HG03520 (cell line): Measurements from ENCODE around the gene HSP90AB1.

Experiments
- ATAC-seq: cut with Tn5 transposase; IDR thresholded peaks from one replicate; pipeline ENCODE4 v1.9.1; 2021; ENCODE audit warnings: mild to moderate bottlenecking, moderate library complexity; ENCODE audit not compliant: unreplicated experiment

Gene HSP90AB1

DNA sequence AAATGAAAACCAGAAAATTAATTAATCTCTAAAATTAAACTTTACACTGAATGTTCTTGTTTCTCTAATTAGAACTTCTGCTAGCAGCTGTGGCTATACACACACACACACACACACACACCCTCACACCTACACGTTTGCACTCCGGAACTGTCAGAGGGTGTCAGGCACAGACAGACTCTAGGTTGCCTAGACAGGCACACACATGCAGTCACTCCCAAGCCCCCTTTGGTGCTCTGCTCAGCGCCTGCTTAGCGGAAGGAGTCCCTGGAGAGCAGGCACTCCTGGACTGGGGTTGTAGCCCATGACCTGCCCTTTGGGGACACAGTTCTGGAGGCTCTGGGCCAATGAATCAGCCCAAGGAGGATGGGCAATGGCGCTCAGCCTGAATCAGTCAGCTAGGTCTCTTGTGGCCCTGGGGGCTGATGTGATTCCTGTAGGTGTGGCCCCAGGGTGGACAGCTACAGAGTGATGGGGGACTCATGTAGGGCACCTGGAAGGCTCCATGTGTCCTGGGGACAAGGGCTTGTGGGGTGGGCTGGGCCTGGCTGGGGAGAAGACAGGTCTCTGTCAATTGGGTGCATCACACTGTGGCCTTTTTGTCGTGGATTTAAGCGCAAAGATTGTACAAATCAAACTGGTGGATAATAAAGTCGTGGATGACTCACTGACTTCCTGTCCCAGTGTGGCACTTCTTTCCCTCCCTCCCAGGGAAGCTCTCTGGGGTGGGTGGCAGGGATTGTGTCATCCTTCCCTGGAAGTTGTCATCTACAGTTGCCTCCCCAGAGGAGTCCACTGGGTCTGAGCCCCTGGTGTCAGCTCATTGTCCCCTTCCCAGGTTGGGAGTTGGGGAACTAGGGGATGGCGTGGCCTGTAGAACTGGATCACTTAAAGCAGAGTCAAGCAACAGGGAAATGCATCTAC lies 32.1 kb downstream of the HSP90AB1 start:
- ATAC-seq, result no peak

DNA sequence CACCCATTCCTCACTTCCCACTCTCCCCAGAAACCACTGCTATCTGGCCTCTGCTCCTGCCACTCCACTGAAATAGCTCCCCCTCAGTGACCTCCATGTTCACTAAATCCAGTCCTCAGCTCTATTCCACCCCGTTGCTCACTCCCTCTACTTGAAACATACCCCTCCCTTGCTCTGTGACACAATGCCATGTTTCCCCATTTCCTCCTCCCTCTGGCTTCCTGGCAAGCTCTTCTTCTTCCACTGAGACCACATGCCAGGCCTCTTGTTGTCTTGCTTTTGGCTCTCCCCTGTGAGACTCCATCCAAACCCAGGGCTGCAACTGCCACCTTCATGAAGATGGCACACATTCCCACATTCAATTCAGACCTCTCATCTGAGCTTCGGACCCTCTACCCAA lies 37.2 kb downstream of the HSP90AB1 start:
- ATAC-seq, result no peak

DNA sequence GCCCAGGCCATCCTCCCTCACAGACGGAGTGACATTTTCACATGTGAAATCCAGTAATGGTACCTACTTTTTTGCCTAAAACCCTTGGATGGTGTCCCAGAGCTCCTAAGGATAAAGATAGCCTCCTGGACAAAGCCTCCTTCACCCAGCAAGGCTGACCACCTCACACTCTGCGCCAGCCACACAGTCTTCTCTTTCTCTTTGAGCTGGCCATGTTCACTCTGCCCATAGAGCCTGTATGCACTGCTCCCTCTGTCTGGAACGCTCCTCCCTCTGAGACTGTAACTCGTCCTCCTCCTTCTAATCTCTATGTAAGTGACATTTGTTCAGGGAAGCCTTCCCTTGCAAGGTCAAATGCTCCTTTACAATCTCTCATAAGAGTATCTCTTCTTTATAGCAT lies 38.0 kb downstream of the HSP90AB1 start:
- no peak for ATAC-seq

DNA sequence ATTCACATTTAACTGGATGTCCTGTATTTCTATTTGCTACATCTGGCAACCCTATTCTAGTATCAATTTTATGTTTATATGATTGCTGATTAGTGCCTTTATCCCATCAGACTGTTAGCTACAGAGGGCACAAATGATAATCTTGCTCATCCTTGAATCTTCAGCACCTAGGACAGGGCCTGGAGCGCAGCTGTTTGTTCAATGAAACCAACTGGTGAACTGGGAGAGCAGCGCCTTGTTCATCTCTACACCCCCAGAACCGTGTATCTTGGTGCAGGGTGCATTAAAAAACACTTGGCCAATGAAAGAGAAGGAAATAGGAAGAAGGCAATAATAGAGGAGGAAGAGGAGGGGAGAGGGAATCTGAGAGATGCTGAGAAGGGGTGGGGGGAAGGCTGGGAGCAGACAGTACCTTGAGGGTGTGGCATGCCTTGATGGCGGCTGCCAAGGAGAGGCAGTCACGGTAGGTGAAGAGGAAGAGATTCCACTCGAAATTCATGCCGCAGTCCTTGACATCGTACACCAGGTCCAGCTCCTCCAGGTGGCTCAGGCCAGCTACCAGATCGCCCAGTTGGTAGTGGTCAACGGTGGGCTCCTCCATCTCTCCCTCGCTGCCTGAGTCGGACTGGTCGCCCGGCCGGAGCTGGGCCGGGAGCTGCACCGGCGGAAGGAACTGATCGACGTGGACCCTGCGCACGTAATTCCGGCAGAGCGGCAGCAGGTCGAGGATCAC lies 38.8 kb downstream of the HSP90AB1 start:
- no peak for ATAC-seq

DNA sequence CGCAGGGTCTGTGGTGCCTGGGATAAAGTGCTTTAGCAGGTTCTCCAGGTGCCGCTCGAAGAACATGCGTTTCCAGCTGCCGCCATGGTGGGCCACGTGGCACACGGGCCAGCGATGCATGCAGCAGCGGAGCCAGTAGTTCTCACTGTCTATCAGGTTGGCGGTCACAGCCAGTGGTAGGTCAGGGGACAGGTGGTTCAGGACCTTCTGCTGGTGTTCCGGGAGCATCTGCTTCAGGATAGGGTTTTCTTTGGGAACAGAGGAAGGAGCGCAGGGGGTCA lies 39.3 kb downstream of the HSP90AB1 start:
- no peak for ATAC-seq

DNA sequence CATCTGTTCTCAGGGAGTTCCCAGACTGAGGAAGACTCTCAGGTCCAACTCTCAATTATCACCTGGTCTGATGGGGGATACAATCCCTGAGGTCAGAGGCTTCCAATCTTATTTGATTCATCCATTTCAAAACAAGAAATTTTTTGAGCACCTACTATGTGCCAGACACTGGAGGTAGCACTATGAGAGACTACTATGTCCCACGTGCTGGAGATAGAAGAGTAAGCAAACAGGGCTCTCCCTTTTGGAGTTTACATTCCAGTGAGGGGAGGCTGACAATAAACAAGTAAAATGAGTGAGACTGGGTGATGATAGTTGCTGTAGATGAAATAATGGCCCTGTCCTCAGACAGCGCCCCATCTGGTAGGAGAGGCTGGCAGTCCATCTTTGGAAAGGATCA lies 39.8 kb downstream of the HSP90AB1 start:
- no peak for ATAC-seq

DNA sequence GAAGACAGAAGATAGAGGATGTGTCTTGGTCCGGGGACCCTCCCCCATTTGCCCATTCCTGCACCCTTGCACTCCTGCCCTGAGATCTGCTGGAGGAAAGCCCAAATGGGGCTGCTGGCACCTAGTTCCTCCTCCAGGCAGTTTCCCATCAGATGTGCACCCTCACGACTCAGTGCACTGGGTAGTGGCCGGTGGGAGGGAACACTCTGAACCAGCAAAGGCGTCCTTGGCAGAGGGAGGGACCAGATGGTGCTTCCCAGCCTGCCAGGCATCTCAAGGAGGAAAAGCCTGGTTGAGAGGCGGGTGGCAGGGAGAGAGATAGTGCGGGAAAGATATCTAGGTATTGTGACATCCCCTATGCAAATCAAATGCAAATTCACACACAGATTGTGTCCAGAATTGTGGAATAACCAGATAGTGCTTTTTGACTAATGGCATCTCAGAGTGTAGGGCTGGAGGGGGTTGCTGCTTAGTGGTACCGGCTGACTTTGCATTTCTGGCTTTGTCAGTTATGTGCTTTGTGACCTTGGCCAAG lies 42.9 kb downstream of the HSP90AB1 start:
- no peak for ATAC-seq

DNA sequence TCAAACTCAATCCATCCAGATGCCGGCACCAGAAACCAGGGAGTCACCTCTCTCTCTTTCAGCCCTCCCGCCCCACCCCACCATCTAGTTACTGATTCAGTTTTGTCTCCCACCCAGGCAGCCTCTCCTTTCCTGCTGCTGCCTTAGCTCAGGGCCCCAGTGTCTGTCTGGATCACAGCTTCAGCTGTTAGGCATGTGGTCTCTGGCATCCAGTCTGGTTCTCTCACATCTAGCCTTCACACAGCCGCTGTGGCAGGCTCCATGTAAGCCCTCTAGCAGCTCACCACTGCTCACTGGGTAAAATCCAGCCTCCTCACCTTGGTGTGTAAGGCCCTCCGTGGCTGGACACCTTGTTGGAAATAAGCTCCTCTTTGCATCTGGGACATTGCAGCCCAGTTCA lies 44.9 kb downstream of the HSP90AB1 start:
- ATAC-seq, result no peak

DNA sequence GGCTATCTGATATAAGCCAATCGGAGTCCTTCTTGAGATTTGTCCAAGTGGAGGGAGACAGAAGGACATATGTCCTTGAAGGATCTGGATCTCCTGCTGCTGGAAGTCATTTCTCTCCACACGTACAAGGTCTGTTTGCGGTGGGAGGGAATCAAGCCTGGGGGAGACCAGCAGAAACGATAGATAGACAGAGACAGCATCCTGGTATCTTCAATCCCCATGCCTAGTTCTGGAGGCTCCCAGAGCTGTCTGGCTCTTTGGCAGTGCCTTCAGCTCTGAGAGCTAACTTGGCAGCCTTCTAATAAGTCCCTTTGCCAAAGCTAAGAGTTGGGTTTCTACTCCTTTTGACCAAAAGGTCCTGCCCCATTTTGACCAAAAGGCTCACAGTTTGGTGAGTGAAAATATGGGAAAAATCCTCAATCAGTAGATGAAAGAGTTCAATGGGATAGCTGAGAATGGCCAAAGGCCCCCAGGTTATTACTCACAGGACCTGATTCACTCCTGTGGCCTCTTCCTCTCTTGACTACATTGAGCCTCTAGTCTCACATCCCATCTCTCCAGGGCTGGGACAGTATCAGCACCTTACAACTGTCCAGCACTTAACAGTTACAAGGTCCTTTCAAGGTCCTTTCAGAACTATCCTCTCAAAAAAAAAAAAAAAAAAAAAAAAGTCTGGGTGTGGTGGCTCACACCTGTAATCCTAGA lies 45.9 kb downstream of the HSP90AB1 start:
- ATAC-seq, result no peak

DNA sequence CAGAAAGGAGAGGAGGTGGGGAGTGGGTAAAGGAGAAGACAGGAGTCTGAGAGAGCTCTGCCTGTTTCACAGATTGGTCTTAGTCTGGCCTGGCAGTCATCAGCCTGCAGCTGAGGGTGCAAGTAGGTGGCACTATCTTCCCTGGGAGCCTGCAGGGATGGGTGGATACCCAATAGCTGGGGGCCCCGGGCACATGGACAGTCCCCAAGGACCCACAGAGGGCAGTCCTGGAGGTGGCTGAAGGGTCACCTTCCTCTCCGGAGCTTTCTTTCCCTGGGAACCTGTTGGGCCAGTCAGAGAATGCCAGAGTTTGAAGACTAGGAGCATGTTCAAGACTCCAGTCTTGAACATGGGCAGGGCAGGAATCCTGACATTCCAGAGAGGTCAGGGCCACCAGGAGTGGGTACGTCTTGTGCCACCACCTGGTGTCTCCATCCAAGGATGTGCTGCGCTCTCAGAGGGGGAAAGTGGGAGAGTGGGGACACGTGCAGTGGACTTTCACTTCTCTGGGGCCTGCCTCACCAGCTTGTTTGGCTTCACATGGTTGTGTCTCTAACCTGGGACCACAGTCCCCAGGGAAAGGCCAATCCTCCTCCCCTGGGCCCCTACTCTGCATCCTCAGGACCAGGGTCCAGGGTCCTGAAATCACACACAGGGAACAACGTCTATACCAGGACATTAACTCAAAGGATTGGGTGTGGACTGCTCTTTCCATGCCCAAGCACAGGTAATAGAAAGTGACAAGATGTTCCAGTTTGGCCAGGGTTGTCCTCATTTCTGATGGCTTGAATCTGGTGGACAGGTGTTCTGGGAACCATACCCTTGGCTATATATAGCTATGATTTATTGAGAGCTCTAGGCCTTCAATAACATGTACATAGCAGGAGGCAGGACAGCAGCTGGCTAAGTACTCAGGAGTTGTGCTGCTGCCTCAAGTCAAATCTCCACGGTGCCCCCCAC lies 48.2 kb downstream of the HSP90AB1 start:
- ATAC-seq, result no peak

DNA sequence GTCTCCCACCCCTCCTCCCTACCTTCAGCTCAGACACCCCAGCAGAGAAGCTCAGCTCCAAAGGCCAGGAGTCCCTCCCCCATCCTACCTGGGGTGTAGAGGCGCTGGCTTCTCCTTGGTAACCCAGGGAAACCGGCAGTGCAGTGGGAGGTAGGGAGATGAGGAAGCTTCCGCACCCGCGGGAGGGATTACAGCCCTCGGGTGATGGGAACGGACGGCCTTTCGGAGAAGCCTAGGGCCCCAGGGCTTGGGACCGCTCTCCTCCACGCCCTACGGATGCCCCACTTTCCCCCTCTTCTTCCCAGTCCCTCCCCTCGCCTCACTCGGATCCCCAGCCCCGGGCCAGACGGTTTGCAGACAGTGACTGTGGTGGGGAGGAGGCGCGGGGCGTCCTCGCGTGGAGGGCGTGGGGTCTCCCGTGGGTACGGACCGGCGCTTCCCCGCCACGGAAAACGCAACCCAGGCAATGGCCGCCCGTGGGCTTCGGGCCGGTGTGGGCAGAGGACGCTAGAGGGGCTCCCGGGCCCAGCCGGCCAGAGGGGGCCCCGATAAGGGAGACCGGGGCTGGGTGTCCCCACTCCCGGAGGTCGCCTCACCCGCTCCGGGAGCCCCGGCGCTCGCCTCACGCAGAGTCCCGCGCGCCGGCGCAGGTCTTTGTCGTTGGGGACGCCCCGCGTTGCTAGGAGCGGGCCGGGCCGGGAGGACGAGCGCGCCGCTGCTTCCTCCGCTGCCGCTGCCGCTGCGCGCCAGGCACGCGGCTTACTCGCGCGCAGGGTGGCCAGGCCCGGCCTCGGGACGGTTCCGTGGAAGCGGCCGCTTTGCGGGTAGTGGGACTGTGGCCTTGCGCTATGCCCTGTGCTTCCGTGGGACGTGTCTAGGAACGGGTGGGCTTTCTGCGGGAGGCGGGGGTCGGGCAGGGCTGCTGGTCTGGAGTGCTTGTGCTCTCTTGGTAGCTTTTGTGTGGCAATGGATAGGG lies 50.5 kb downstream of the HSP90AB1 start:
- no peak for ATAC-seq

DNA sequence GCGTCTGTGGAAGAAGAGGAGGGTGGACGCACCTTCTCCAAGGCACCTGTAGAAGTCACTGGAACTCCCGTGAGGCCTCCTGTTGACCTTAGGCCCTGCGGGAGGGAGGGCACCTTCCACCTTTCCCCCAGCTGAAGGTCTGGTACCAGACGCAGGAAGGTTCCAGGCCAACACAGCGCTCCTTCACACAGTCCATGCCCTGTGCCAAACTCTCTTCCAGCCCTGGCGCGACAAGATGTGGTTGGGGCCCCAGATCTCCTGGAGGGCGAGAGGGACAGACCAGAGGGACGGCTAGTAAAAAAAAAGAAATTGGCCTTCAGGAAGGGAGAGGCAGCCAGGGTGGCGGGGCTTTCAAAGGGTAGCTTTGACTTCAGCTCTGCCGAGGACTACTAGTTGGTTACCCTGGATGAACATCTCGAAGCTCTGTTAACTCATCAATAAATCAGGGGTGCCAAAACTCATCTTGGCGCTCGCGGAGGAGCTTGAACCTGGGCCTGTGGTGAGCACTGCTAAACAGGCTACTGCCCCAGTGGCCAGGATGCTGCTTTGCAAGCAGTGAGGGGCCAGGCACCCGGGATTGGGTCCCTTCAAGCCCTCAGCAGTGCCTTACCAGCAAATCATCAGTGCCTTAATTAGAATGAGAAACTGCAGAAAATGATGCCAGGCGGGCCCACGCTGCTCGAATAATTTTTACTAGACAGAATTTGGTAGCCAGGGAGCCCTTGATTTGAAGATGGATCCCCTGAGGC lies 51.3 kb downstream of the HSP90AB1 start:
- ATAC-seq, result no peak

DNA sequence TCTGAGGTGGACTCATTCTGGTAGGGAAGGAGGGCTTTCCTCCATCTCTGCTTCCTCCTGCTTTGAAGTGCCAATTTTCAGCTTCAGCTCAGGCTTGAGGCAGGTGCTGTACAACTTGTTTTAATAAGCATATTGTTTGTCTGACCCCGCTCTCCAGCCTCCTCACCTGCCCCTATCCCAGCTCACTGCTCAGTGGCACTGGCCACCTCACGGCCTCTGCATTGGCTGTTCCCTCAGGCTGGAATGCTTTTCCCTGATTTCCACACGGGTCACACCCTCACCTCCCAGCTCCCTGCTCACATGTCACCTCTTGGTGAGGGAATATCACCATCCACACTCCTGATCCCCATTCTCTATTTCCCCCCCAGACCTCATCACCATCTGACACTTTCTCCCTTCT lies 52.0 kb downstream of the HSP90AB1 start:
- no peak for ATAC-seq

DNA sequence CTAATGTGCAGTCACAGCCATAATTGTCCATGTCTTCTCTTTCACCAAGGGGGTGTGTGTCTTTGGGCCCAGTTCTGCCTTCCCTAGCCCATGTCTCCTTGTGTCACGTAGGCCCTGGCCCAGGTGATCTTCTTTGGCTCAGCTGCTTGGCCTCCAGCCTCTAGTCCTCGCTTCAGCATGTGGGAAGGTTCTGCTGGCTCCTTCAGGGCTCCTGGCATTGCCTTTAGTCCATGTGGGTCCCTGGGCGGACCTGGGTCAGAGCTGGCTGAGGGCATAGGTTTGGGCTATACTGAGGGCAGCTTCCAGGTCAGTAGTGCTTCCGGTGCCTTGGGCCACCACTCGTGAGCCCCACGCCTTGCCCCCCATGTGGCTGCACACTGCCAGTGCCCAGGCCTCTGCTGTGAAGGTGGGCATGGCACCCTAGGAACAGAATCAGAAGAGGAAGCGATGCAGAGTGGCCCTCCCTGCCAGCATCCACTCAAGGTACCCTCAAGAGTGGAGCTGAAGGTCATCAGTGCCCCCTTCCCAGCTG lies 53.5 kb downstream of the HSP90AB1 start:
- ATAC-seq, result no peak

DNA sequence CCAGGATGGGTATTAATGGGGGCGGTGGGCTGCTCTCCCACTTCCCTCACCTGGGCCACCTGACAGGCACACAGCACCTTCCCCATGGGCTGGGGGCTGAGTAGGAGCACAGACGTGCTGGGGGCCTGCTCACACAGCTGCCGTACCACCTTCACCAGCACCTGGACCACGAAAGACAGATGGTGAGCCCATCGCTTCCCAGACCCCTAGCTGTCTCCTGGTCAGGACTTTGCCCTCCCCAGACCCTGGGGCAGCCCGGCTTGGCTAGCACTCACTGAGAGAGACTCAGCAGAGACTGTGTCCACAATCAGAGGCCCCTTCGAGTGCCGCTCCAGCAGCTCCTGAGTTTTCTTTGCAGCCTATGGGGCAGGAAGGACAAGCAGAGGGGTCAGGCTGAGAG lies 54.2 kb downstream of the HSP90AB1 start:
- ATAC-seq, result no peak

DNA sequence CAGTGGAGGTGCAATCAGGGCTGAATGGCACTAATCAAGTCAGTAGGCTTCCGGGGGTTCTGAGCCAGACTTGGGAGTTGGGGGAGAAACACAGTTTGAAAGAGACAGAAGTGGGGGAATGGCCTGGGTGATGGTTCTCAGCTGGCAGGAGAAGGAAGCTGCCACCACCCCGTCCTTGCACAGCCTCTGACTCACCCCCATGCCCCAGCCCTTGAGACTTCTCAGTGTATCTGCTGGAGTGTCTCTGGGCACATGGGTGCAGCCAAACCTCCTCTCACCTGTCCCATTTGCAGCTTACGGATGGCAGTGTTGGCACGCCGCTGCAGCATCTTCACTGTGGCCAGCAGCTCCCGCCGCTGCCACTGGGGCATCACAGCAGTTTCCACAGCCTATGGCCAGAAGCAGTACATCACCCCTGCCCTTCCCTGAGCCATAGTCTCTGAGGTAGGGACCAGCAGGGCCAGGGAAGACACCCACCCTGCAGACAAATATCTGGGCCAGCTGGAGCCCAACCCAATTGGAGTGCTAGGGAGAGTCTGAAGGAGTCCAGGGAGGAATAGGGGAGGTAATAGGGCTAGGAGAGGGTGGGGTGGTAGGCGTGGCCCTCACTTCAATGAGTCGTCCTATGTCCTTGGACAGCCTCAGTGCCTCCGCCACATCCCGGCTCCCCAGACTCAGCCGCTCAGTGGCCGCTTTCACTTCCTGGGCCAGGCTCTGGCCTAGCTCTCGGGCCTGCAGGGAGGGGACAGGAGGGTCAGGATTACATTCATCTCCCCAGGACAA lies 55.1 kb downstream of the HSP90AB1 start:
- ATAC-seq, result no peak

DNA sequence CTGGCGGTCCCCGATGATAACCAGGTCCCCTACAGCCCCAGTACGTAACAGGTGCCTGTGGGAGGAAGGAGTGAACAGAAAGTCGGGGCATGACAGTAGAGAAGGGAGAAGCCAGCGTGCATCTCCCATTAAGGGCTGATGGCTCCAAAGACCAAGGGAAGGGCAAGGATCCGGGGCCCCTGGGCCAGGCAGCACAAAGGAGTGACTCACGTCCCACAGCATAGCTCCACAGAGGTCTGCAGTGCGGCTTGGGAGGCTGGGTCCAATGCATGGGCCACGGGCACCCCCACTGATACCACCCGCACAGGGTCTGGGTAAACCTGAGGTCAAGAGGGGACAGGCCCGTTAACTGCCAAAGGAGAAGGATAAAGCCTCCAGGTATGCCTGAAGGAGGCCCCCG lies 56.0 kb downstream of the HSP90AB1 start:
- no peak for ATAC-seq
